Vagina (tissue), 2 donors: ENCODE measurements around the gene C9orf153.

Experiments
- POLR2AphosphoS5 ChIP-seq, 2 donors: sonication (generic); formaldehyde crosslinking; IDR thresholded peaks; one replicate each; pipeline ENCODE4 v1.9.0; 2017; ENCODE audit warnings: antibody characterized with exemption in 2 of 2, mild to moderate bottlenecking in 2 of 2, low read depth in 1 of 2; ENCODE audit not compliant: insufficient read depth in 1 of 2
- TF ChIP-seq, protein P1 (sequence below), 3 experiments: fragments of 450-650 bp in 2 of 3; fragments of 200-600 bp in 1 of 3; sonication (generic) in 1 of 3; IDR thresholded peaks; one replicate each; pipeline ENCODE4 v1.5.1; 2017 to 2019; ENCODE audit warnings: antibody characterized with exemption in 3 of 3, mild to moderate bottlenecking in 2 of 3, moderate library complexity in 2 of 3

GRCh38 chr9:86217076-86217755 is 42.2 kb downstream of the C9orf153 start:
- TF ChIP-seq, protein P1, sequence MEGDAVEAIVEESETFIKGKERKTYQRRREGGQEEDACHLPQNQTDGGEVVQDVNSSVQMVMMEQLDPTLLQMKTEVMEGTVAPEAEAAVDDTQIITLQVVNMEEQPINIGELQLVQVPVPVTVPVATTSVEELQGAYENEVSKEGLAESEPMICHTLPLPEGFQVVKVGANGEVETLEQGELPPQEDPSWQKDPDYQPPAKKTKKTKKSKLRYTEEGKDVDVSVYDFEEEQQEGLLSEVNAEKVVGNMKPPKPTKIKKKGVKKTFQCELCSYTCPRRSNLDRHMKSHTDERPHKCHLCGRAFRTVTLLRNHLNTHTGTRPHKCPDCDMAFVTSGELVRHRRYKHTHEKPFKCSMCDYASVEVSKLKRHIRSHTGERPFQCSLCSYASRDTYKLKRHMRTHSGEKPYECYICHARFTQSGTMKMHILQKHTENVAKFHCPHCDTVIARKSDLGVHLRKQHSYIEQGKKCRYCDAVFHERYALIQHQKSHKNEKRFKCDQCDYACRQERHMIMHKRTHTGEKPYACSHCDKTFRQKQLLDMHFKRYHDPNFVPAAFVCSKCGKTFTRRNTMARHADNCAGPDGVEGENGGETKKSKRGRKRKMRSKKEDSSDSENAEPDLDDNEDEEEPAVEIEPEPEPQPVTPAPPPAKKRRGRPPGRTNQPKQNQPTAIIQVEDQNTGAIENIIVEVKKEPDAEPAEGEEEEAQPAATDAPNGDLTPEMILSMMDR (IDR thresholded peaks at IDR 0.05): no peak
- TF ChIP-seq POLR2AphosphoS5 (IDR thresholded peaks at IDR 0.05; ENCODE audit: insufficient read depth in 1 of 2, low read depth in 1 of 2): no peak
